Astrocyte (in vitro differentiated cells and primary cell): ENCODE data around the gene CD247.

Experiments used
- CTCF ChIP-seq: IDR thresholded peaks from 2 replicates; pipeline ENCODE4 v1.5.1; 2011; ENCODE audit warnings: low read depth, mild to moderate bottlenecking, inconsistent platforms, low read length, moderate library complexity; ENCODE audit not compliant: insufficient read depth
- EZH2 ChIP-seq: IDR thresholded peaks from 2 replicates; pipeline ENCODE4 v1.6.1; 2012; ENCODE audit warnings: mild to moderate bottlenecking, low read length, inconsistent platforms; ENCODE audit not compliant: insufficient read depth

- TF ChIP-seq CTCF (no peak), EZH2 (no peak)
Measured at GRCh38 chr1:167387251-167387910, 130.9 kb downstream of the CD247 start.
